Hepatocyte (in vitro differentiated cells): ENCODE measurements around the gene SLC17A7. TPM values are rescaled to one million over a fixed set of nuclear protein-coding genes. Genes with fewer than 3 reads are reported as not detected.

ENCODE experiments used
- DNase-seq: peaks from one replicate; pipeline ENCODE4 v3.0.0-alpha.2; 2016; ENCODE audit warnings: low spot score
- H2AFZ ChIP-seq: fragments of 200-600 bp; sonication (generic); 2 replicates; pipeline ENCODE4 v1.6.0; 2016; ENCODE audit warnings: antibody characterized with exemption, mild to moderate bottlenecking
- H3K27ac ChIP-seq: fragments of 200-600 bp; sonication (generic); 2 replicates; pipeline ENCODE4 v1.5.1; 2016; ENCODE audit warnings: mild to moderate bottlenecking
- H3K27me3 ChIP-seq: fragments of 200-600 bp; sonication (generic); 2 replicates; pipeline ENCODE4 v1.6.1; 2016
- H3K36me3 ChIP-seq: fragments of 200-600 bp; sonication (generic); replicated peaks from 2 replicates; pipeline ENCODE4 v1.5.1; 2016; ENCODE audit warnings: low read depth; ENCODE audit not compliant: insufficient read depth
- H3K4me1 ChIP-seq: fragments of 200-600 bp; sonication (generic); 2 replicates; pipeline ENCODE4 v1.5.1; 2016; ENCODE audit warnings: mild to moderate bottlenecking, moderate library complexity; ENCODE audit not compliant: insufficient read depth
- H3K4me2 ChIP-seq: fragments of 200-600 bp; sonication (generic); 2 replicates; pipeline ENCODE4 v1.6.0; 2016
- H3K4me3 ChIP-seq: fragments of 200-600 bp; sonication (generic); 2 replicates; pipeline ENCODE4 v1.5.1; 2016; ENCODE audit warnings: mild to moderate bottlenecking
- H3K79me2 ChIP-seq: fragments of 200-600 bp; sonication (generic); 2 replicates; pipeline ENCODE4 v1.6.0; 2017; ENCODE audit warnings: mild to moderate bottlenecking
- H3K9me2 ChIP-seq: fragments of 200-600 bp; sonication (generic); replicated peaks from 2 replicates; pipeline ENCODE4 v1.6.0; 2017; ENCODE audit warnings: mild to moderate bottlenecking; ENCODE audit not compliant: insufficient read depth
- H3K9me3 ChIP-seq: fragments of 200-600 bp; sonication (generic); 2 replicates; pipeline ENCODE4 v1.5.1; 2016; ENCODE audit warnings: low read depth, mild to moderate bottlenecking
- H4K20me1 ChIP-seq: fragments of 200-600 bp; sonication (generic); 2 replicates; pipeline ENCODE4 v1.6.0; 2016; ENCODE audit warnings: mild to moderate bottlenecking; ENCODE audit not compliant: insufficient read depth, poor library complexity, severe bottlenecking
- EZH2 ChIP-seq: fragments of 200-600 bp; sonication (generic); IDR thresholded peaks from 2 replicates; pipeline ENCODE4 v1.6.1; 2016; ENCODE audit warnings: antibody characterized with exemption, mild to moderate bottlenecking, borderline replicate concordance
- EZH2phosphoT487 ChIP-seq: fragments of 200-600 bp; sonication (generic); IDR thresholded peaks from one replicate; pipeline ENCODE4 v1.6.1; 2018; ENCODE audit warnings: antibody characterized with exemption, mild to moderate bottlenecking, low read depth, moderate library complexity; ENCODE audit not compliant: unreplicated experiment, severe bottlenecking
- WGBS: methylation state at CpG from one replicate; pipeline ENCODE4 v1.1.6; 2016; ENCODE audit warnings: low lambda C conversion rate; ENCODE audit errors: missing lambda C conversion rate; 5-methylcytosine and 5-hydroxymethylcytosine counted together
- polyA plus RNA-seq: library from polyadenylated mRNA; unstranded; fragments of >200 nt; fragmentation: Nextera tagmentation; extraction: Ambion mirVana; gene quantifications from 2 replicates; pipeline ENCODE4 v1.2.1, GENCODE V29; 2016
- total RNA-seq: library from RNA; depleted of rRNA; stranded (reverse); fragments of >200 nt; gene quantifications from 2 replicates; pipeline ENCODE4 v1.2.3, GENCODE V29; 2014
- TF ChIP-seq, protein P1 (sequence below): fragments of 200-600 bp; sonication (generic); IDR thresholded peaks from 2 replicates; pipeline ENCODE4 v1.5.1; 2016; ENCODE audit warnings: antibody characterized with exemption, mild to moderate bottlenecking; ENCODE audit not compliant: poor library complexity

The SLC17A7 gene
- total and polyA plus RNA-seq, 2 experiments from 2014 or later: 0.13 to 0.51 TPM

DNA sequence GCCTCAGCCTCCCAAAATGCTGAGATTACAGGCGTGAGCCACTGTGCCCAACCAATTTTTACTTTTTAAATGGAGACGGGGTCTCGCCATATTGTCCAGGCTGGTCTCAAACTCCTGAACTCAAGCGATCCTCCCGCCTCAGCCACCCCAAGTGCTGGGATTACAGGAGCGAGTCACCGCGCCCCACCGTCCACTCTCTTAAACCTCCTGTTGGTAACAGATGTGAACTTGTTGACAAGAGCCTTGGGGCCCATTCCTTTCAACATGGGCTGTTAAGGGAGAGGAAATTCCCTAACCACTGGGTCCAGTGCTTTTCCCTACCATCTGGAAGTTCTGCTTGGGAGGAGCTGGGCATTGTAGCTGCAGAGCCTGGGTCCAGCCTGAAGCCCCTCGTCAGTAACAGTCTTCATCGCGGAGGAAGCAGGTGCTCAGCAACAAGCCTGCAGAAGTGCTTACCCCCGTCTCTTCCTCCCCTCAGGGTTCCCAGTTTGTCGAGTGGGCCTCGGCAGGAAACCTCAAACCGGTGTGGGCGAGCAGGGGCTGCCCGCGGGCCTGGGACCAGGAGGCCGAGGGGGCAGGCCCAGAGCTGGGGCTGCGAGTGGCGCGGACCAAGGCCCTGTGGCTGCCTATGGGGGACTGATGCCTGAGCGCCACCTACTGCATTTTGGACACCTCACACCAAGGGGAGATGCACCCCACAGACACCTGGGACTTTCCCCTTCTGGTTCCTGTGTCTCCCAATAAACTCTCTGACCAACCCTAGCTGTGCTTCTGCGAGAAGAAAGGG, 28.7 kb upstream of the SLC17A7 start:
- DNase-seq: no peak
- no peaks in the 10 kb centered on the region for H3K9me2 ChIP-seq
- H3K79me2 ChIP-seq: no peaks in the 10 kb centered on the region
- no peak overlapping the region for H2AFZ ChIP-seq
- H3K27me3 ChIP-seq: no peaks in the 10 kb centered on the region
- no peak overlapping the region for H3K4me3 ChIP-seq
- no peak overlapping the region for H3K4me2 ChIP-seq
- H3K36me3 ChIP-seq: no peaks in the 10 kb centered on the region
- TF ChIP-seq EZH2phosphoT487: no peak
- WGBS: 95% methylated on average over 25 of the region's 25 CpGs
- no peaks in the 10 kb centered on the region for H3K9me3 ChIP-seq
- peaks cover 4% of the 10 kb centered on the region for H3K4me1 ChIP-seq
- H4K20me1 ChIP-seq: no peaks in the 10 kb centered on the region
- no peak overlapping the region for H3K27ac ChIP-seq

DNA sequence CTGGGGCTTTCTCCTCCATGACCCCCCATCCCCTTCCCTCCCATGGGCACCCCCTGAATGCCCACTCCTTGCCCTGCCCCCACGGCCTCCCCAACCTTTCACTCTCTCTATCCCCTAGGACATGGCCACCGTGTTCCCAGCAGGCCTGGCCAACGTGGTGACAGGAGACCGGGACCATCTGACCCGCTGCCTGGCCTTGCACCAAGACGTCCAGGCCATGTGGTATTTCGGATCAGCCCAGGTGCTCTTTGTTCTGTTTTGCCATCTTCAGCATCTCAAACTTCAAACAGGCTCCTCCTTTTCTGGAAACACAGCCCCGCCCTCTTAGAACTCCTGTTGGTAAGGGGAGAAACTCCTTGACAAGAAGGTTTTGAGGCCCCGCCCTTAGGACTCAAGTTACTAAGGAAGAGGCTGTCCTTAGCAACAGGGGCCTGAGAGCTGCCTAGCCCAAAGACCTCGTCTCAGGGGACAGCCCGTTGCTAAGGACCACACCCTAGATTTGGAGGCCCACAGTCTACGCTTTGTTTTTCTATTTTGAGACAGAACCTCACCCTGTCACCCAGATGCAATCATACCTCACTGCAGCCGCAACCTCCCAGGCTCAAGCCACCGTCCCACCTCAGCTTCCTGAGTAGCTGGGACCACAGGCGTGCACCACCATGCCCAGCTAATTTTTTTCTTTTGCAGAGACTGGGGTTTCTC, 27.6 kb upstream of the SLC17A7 start:
- H3K9me2 ChIP-seq: no peaks in the 10 kb centered on the region
- no peaks in the 10 kb centered on the region for H4K20me1 ChIP-seq
- no peak overlapping the region for H3K4me3 ChIP-seq
- peak overlapping the region; percentile 58 for H3K27ac ChIP-seq
- H3K36me3 ChIP-seq: no peaks in the 10 kb centered on the region
- DNase-seq: peak; percentile 75
- H2AFZ ChIP-seq: no peak overlapping the region
- H3K4me2 ChIP-seq: no peak overlapping the region
- no peaks in the 10 kb centered on the region for H3K27me3 ChIP-seq
- peaks cover 4% of the 10 kb centered on the region for H3K4me1 ChIP-seq
- TF ChIP-seq EZH2phosphoT487 (no peak), EZH2 (no peak)
- TF ChIP-seq, protein P1, sequence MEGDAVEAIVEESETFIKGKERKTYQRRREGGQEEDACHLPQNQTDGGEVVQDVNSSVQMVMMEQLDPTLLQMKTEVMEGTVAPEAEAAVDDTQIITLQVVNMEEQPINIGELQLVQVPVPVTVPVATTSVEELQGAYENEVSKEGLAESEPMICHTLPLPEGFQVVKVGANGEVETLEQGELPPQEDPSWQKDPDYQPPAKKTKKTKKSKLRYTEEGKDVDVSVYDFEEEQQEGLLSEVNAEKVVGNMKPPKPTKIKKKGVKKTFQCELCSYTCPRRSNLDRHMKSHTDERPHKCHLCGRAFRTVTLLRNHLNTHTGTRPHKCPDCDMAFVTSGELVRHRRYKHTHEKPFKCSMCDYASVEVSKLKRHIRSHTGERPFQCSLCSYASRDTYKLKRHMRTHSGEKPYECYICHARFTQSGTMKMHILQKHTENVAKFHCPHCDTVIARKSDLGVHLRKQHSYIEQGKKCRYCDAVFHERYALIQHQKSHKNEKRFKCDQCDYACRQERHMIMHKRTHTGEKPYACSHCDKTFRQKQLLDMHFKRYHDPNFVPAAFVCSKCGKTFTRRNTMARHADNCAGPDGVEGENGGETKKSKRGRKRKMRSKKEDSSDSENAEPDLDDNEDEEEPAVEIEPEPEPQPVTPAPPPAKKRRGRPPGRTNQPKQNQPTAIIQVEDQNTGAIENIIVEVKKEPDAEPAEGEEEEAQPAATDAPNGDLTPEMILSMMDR: no peak
- WGBS: 76% methylated on average over 15 of the region's 15 CpGs
- H3K9me3 ChIP-seq: no peaks in the 10 kb centered on the region
- H3K79me2 ChIP-seq: no peaks in the 10 kb centered on the region

DNA sequence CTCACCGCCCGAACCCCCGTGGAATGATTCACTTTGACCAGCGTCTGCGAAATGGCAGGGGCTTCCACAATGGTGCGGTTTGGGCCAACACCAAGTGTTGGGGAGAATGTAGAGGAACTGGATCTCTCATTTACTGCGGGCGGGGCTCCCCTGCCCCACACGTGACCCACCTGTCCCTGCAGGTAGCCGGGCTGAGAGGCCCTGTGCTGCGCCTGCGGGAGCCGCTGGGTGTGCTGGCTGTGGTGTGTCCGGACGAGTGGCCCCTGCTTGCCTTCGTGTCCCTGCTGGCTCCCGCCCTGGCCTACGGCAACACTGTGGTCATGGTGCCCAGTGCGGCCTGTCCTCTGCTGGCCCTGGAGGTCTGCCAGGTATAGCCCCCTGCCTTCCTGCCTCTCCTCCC, 26.9 kb upstream of the SLC17A7 start:
- TF ChIP-seq EZH2: no peak
- TF ChIP-seq EZH2phosphoT487: no peak
- TF ChIP-seq, protein P1: no peak
- Histone ChIP-seq H3K27ac (peak overlapping the region; percentile 40), H3K36me3 (no peaks in the 10 kb centered on the region), H4K20me1 (no peaks in the 10 kb centered on the region), H3K9me3 (no peaks in the 10 kb centered on the region), H3K4me3 (no peak overlapping the region), H3K9me2 (no peaks in the 10 kb centered on the region), H3K4me2 (no peak overlapping the region), H3K4me1 (no peaks in the 10 kb centered on the region), H3K27me3 (no peaks in the 10 kb centered on the region), H2AFZ (no peak overlapping the region), H3K79me2 (no peaks in the 10 kb centered on the region)
- no peak for DNase-seq
- WGBS: 90% methylated on average over 19 of the region's 19 CpGs

DNA sequence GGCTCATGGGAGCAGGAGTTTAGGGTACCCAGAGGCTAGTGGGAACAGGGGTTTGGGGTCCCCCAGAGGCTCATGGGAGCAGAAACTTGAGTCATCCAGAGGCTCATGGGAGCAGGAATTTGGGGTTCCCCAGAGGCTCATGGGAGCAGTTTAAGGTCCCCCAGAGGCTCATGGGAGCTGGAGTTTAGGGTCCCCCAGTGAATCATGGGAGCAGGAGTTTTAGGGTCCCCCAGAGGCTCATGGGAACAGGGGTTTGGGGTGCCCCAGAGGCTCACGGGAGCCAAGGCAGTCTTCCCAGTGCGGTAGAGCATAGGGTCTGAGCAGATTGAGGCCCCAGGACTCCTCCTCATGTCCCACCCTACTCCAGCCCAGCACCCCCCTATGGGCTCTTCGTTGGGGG, 24.0 kb upstream of the SLC17A7 start:
- 98% methylated on average over 3 of the region's 3 CpGs for WGBS
- Histone ChIP-seq H3K4me1 (no peaks in the 10 kb centered on the region), H3K9me3 (no peaks in the 10 kb centered on the region), H3K79me2 (no peaks in the 10 kb centered on the region), H2AFZ (no peak overlapping the region), H3K4me2 (no peak overlapping the region), H3K9me2 (no peaks in the 10 kb centered on the region), H3K4me3 (no peak overlapping the region), H3K27ac (no peak overlapping the region), H3K36me3 (no peaks in the 10 kb centered on the region), H3K27me3 (no peaks in the 10 kb centered on the region), H4K20me1 (no peaks in the 10 kb centered on the region)
- DNase-seq: no peak
- TF ChIP-seq, protein P1: no peak
- TF ChIP-seq EZH2 (no peak), EZH2phosphoT487 (no peak)
